Lung (tissue), 12 donors: ENCODE results near the gene U2SURP. TPM values are rescaled to one million over a fixed set of nuclear protein-coding genes. Genes with fewer than 3 reads are reported as not detected.
A peak's percentile ranks its signal among the peaks of the same experiment; 100 is the strongest.

Experiments
- ATAC-seq: fragments of 200-7000 bp; cut with Tn5 transposase; one replicate; pipeline ENCODE4 v1.9.1; 2020; ENCODE audit warnings: moderate number of reproducible peaks; ENCODE audit not compliant: insufficient read depth, low FRiP score
- DNase-seq, 3 donors: peaks; one replicate each; pipeline ENCODE4 v3.0.0-alpha.2; 2013 to 2017
- H3K27ac ChIP-seq, 2 donors: one replicate each; pipeline ENCODE4 v1.5.1; 2013; ENCODE audit warnings: mild to moderate bottlenecking in 2 of 2, moderate library complexity in 2 of 2, control low read depth in 1 of 2, inconsistent platforms in 1 of 2, low read depth in 1 of 2, low read length in 1 of 2
- H3K27me3 ChIP-seq, 3 donors: one replicate each; pipeline ENCODE4 v1.5.1; 2013; ENCODE audit warnings: low read length in 2 of 3; ENCODE audit not compliant: control insufficient read depth in 3 of 3, insufficient read depth in 3 of 3
- H3K36me3 ChIP-seq, 4 donors: one replicate each; pipeline ENCODE4 v1.5.1; 2013; ENCODE audit warnings: low read length in 4 of 4, mild to moderate bottlenecking in 1 of 4, moderate library complexity in 1 of 4; ENCODE audit not compliant: control insufficient read depth in 4 of 4, insufficient read depth in 4 of 4
- H3K4me1 ChIP-seq, 5 donors: one replicate each; pipeline ENCODE4 v1.5.1; 2013; ENCODE audit warnings: low read length in 5 of 5, mild to moderate bottlenecking in 2 of 5, moderate library complexity in 1 of 5; ENCODE audit not compliant: control insufficient read depth in 5 of 5, insufficient read depth in 5 of 5
- H3K4me3 ChIP-seq: one replicate; pipeline ENCODE4 v1.5.1; 2013; ENCODE audit warnings: mild to moderate bottlenecking, control low read depth, moderate library complexity
- H3K9ac ChIP-seq, 2 donors: one replicate each; pipeline ENCODE4 v1.5.1; 2013; ENCODE audit warnings: low read length in 2 of 2, control low read depth in 1 of 2; ENCODE audit not compliant: insufficient read depth in 1 of 2
- H3K9me3 ChIP-seq, 4 donors: one replicate each; pipeline ENCODE4 v1.5.1; 2013; ENCODE audit warnings: low read length in 3 of 4, mild to moderate bottlenecking in 1 of 4, moderate library complexity in 1 of 4; ENCODE audit not compliant: control insufficient read depth in 4 of 4, insufficient read depth in 3 of 4
- WGBS, 2 donors: extraction: QIAGEN DNeasy Blood & Tissue Kit; methylation state at CpG; one replicate each; pipeline ENCODE4 v1.1.7; 2013; 5-methylcytosine and 5-hydroxymethylcytosine counted together
- polyA plus RNA-seq, 2 donors: library from polyadenylated mRNA; stranded (reverse); fragments of 200-250 nt; gene quantifications; one replicate each; pipeline ENCODE4 v1.2.1, GENCODE V29; 2013
- total RNA-seq, 2 donors: library from RNA; depleted of rRNA in 1 of 2; stranded (reverse); fragments of >200 nt in 1 of 2; gene quantifications; one replicate each; pipeline ENCODE4 v1.2.1, GENCODE V29; 2014 to 2021
- TF ChIP-seq, protein P1 (sequence below): IDR thresholded peaks from 2 replicates; pipeline ENCODE4 v1.5.1; 2012; ENCODE audit warnings: mild to moderate bottlenecking; ENCODE audit errors: control extremely low read depth, extremely low read depth
- donor health status: control.
- donor health status: control.
- donor health status: Bipolar disorder and iron deficiency.
- donor health status: healthy.
- donor health status: DM: yes; HTN: yes; CAD: no.

Gene U2SURP
- total and polyA plus RNA-seq, 4 donors: 25.7 to 167 (median 46.2) TPM

DNA sequence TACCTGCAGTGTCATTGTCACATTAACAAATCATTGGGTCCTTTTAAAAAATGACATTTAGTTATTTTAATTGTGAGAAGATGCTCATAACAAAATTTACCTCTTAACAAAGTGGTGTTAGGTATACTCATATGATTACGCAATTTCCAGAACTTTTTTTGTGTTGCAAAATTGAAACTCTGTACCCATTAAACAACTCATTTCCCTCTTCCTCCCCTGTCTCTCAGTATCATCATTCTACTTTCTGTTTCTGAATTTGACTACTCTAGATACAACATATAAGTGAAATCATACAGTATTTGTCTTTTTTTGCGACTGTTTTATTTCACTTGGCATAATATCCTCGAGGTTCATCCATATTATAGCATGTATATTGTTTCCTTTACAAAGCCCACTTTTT is 59.5 kb downstream of the U2SURP start:
- H3K9me3 ChIP-seq: no peaks in the 10 kb centered on the region
- H3K36me3 ChIP-seq: peaks cover 0 to 5% (median 3%) of the 10 kb centered on the region in 4 donors
- DNase-seq (no peak), ATAC-seq (no peak)
- no peak overlapping the region for H3K27ac ChIP-seq
- no peaks in the 10 kb centered on the region for H3K27me3 ChIP-seq
- no peak overlapping the region for H3K9ac ChIP-seq
- WGBS, 2 donors: 87 to 89% methylated on average over 3 of the region's 3 CpGs
- TF ChIP-seq, protein P1, sequence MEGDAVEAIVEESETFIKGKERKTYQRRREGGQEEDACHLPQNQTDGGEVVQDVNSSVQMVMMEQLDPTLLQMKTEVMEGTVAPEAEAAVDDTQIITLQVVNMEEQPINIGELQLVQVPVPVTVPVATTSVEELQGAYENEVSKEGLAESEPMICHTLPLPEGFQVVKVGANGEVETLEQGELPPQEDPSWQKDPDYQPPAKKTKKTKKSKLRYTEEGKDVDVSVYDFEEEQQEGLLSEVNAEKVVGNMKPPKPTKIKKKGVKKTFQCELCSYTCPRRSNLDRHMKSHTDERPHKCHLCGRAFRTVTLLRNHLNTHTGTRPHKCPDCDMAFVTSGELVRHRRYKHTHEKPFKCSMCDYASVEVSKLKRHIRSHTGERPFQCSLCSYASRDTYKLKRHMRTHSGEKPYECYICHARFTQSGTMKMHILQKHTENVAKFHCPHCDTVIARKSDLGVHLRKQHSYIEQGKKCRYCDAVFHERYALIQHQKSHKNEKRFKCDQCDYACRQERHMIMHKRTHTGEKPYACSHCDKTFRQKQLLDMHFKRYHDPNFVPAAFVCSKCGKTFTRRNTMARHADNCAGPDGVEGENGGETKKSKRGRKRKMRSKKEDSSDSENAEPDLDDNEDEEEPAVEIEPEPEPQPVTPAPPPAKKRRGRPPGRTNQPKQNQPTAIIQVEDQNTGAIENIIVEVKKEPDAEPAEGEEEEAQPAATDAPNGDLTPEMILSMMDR: no peak
- H3K4me1 ChIP-seq: peaks cover 0 to 6% (median 5%) of the 10 kb centered on the region in 5 donors
- no peak overlapping the region for H3K4me3 ChIP-seq

DNA sequence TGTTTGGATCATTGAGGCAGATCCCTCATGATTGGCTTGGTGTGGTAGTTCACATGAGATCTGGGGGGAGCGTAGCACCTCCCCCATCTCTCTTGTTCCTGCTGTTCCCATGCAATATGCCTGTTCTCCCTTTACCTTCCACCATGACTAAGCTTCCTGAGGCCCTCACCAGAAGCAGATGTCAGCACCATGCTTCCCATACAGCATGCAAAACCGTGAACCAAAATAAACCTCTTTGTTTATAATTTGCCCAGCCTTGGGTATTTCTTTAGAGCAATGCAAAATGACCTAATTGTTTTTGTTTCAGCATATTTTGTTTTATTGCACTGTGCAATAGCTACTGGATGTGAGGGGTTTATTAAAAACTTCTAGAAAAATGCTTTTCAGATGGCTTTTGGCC is 61.6 kb downstream of the U2SURP start:
- ATAC-seq (no peak), DNase-seq (peak in 2 of 3 donors; percentile 25 to 49)
- Histone ChIP-seq H3K4me1 (peaks cover 0 to 6% (median 5%) of the 10 kb centered on the region in 5 donors), H3K9me3 (no peaks in the 10 kb centered on the region), H3K9ac (no peak overlapping the region), H3K27me3 (no peaks in the 10 kb centered on the region), H3K36me3 (no peaks in the 10 kb centered on the region), H3K27ac (no peak overlapping the region), H3K4me3 (no peak overlapping the region)
- TF ChIP-seq, protein P1: no peak
- 84 to 91% methylated on average over 2 of the region's 2 CpGs for WGBS, 2 donors

DNA sequence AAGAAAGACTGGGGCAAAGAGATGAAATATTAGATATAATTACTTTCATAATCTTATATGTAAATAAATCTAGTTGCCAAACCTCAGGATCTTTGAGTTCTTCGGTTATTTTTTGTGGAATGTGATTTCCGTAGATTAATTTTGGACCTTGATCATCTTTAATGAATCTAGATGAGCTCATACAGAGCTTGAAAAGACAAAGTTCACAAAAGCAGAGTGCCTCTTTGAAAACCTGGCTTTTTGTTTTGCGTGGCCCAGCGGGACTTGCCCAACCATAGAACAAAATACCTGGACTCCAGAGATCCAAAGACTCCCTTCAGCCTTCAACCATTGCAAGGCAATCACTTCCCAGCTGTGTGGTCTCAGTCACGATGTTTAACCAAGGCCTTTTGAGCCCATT is 63.4 kb downstream of the U2SURP start:
- no peaks in the 10 kb centered on the region for H3K36me3 ChIP-seq
- no peaks in the 10 kb centered on the region for H3K27me3 ChIP-seq
- H3K27ac ChIP-seq: no peak overlapping the region
- no peak for DNase-seq
- no peak for ATAC-seq
- 90 to 91% methylated on average over 5 of the region's 5 CpGs for WGBS, 2 donors
- H3K4me1 ChIP-seq: peaks cover 0 to 6% (median 5%) of the 10 kb centered on the region in 5 donors
- H3K4me3 ChIP-seq: no peak overlapping the region
- no peak overlapping the region for H3K9ac ChIP-seq
- TF ChIP-seq, protein P1: no peak
- no peaks in the 10 kb centered on the region for H3K9me3 ChIP-seq

DNA sequence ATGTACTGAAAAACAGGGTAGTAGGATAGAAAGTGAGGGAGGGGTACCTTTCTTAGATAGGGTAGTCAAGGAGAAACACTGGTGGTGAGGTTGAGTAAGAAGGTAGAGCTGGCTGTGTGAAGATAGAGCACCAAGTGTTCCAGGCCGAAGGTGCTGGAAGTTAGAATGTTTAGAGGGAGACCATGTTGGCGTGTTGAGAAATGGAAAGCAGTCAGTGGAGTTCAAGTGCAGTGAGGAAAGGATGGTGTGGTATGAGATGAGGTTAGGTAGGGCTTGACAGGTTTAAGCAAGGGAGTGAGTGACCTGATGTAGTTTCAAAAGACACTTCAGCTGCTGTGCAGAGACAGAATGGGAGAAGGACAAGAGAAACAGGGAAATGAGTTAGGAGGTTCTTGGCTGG is 64.0 kb downstream of the U2SURP start:
- ATAC-seq (no peak), DNase-seq (no peak)
- H3K9ac ChIP-seq: no peak overlapping the region
- H3K27ac ChIP-seq: no peak overlapping the region
- TF ChIP-seq, protein P1: no peak
- no peaks in the 10 kb centered on the region for H3K36me3 ChIP-seq
- no peak overlapping the region for H3K4me3 ChIP-seq
- no peaks in the 10 kb centered on the region for H3K9me3 ChIP-seq
- WGBS, 2 donors: 90 to 95% methylated on average over 2 of the region's 2 CpGs
- peaks cover 0 to 6% (median 5%) of the 10 kb centered on the region in 5 donors for H3K4me1 ChIP-seq
- no peaks in the 10 kb centered on the region for H3K27me3 ChIP-seq
